ENCODE results near the gene FTL.

Gene FTL

GRCh38 chr19:48935864-48936263 lies 29.2 kb upstream of the FTL start:
- Histone ChIP-seq H3K27me3 (ENCODE audit: insufficient read depth, poor library complexity, severe bottlenecking) (peaks cover 18% of the 10 kb centered on the region), H3K27ac (replicated peaks) (no peak overlapping the region), H3K4me3 (replicated peaks; ENCODE audit: insufficient read depth, low read length) (no peak overlapping the region)
- no peak for TF ChIP-seq CTCF (IDR thresholded peaks at IDR 0.05; ENCODE audit: insufficient read depth, low read length)
- no peak for TF ChIP-seq REST (IDR thresholded peaks at IDR 0.05; ENCODE audit: insufficient replicate concordance, low read depth)
- TF ChIP-seq SPI1 (IDR thresholded peaks at IDR 0.05; ENCODE audit: borderline replicate concordance, low read depth): no peak
- TF ChIP-seq GABPA (IDR thresholded peaks at IDR 0.05; ENCODE audit: low read depth): no peak
- no peak for TF ChIP-seq POLR2AphosphoS5 (IDR thresholded peaks at IDR 0.05; ENCODE audit: low read depth)
- no peak for DNase-seq (ENCODE audit: low read depth in 1 of 2, low spot score in 1 of 2)

GRCh38 chr19:48938256-48938655 lies 26.9 kb upstream of the FTL start:
- peaks cover 13% of the 10 kb centered on the region for H3K27me3 ChIP-seq (ENCODE audit: insufficient read depth, poor library complexity, severe bottlenecking)

GRCh38 chr19:48940902-48941301 lies 24.2 kb upstream of the FTL start:
- no peak for TF ChIP-seq POLR2AphosphoS5 (IDR thresholded peaks at IDR 0.05; ENCODE audit: low read depth)
- no peak for TF ChIP-seq CTCF (IDR thresholded peaks at IDR 0.05; ENCODE audit: insufficient read depth, low read length)
- no peak for TF ChIP-seq SPI1 (IDR thresholded peaks at IDR 0.05; ENCODE audit: borderline replicate concordance, low read depth)
- TF ChIP-seq GABPA (IDR thresholded peaks at IDR 0.05; ENCODE audit: low read depth): no peak
- TF ChIP-seq REST (IDR thresholded peaks at IDR 0.05; ENCODE audit: insufficient replicate concordance, low read depth): no peak
- Histone ChIP-seq H3K27ac (replicated peaks) (no peak overlapping the region), H3K27me3 (ENCODE audit: insufficient read depth, poor library complexity, severe bottlenecking) (no peaks in the 10 kb centered on the region), H3K4me3 (replicated peaks; ENCODE audit: insufficient read depth, low read length) (no peak overlapping the region)
- no peak for DNase-seq (ENCODE audit: low read depth in 1 of 2, low spot score in 1 of 2)

More at GRCh38 chr19:48938256-48938655, 26.9 kb upstream of the FTL start:
- TF ChIP-seq REST (IDR thresholded peaks at IDR 0.05; ENCODE audit: insufficient replicate concordance, low read depth) (no peak), POLR2AphosphoS5 (IDR thresholded peaks at IDR 0.05; ENCODE audit: low read depth) (no peak), GABPA (IDR thresholded peaks at IDR 0.05; ENCODE audit: low read depth) (no peak), SPI1 (IDR thresholded peaks at IDR 0.05; ENCODE audit: borderline replicate concordance, low read depth) (no peak), CTCF (IDR thresholded peaks at IDR 0.05; ENCODE audit: insufficient read depth, low read length) (no peak)
- Histone ChIP-seq H3K27ac (replicated peaks) (no peak overlapping the region), H3K4me3 (replicated peaks; ENCODE audit: insufficient read depth, low read length) (no peak overlapping the region)
- DNase-seq (ENCODE audit: low read depth in 1 of 2, low spot score in 1 of 2): no peak
